Hematopoietic multipotent progenitor cell treated with erythropoietin and hydrocortisone succinate and interleukin-3 and kit ligand, for 15 days (in vitro differentiated cells): ENCODE results near the gene MPPED2.

Experiments
- DNase-seq: peaks from one replicate; pipeline ENCODE4 v3.0.0-alpha.2; 2015; ENCODE audit warnings: low spot score

Gene MPPED2

GRCh38 chr11:30452842-30453241 lies 133.3 kb downstream of the MPPED2 start:
- DNase-seq, result no peak

GRCh38 chr11:30452114-30452513 lies 134.0 kb downstream of the MPPED2 start:
- no peak for DNase-seq

GRCh38 chr11:30451626-30452025 lies 134.5 kb downstream of the MPPED2 start:
- no peak for DNase-seq

GRCh38 chr11:30451167-30451566 lies 135.0 kb downstream of the MPPED2 start:
- DNase-seq, result no peak

GRCh38 chr11:30447058-30447640 lies 139.0 kb downstream of the MPPED2 start:
- no peak for DNase-seq

GRCh38 chr11:30446520-30446919 lies 139.6 kb downstream of the MPPED2 start:
- DNase-seq, result no peak

- DNase-seq, result no peak
These were observed 141.1 kb downstream of the MPPED2 start for GRCh38 chr11:30445056-30445455.

GRCh38 chr11:30440510-30440909 lies 145.6 kb downstream of the MPPED2 start:
- DNase-seq, result no peak

- DNase-seq, result no peak
These were observed 149.4 kb downstream of the MPPED2 start for GRCh38 chr11:30436801-30437200.

GRCh38 chr11:30435488-30435887 lies 150.7 kb downstream of the MPPED2 start:
- DNase-seq, result no peak

- DNase-seq, result no peak
These were observed 151.3 kb downstream of the MPPED2 start for GRCh38 chr11:30434901-30435300.

GRCh38 chr11:30433831-30434230 lies 152.3 kb downstream of the MPPED2 start:
- no peak for DNase-seq

GRCh38 chr11:30432716-30433115 lies 153.4 kb downstream of the MPPED2 start:
- no peak for DNase-seq

- no peak for DNase-seq
These were observed 154.0 kb downstream of the MPPED2 start for GRCh38 chr11:30432178-30432577.

- DNase-seq, result no peak
These were observed 154.9 kb downstream of the MPPED2 start for GRCh38 chr11:30431127-30431814.

GRCh38 chr11:30429550-30429949 lies 156.6 kb downstream of the MPPED2 start:
- no peak for DNase-seq

GRCh38 chr11:30426781-30427180 lies 159.4 kb downstream of the MPPED2 start:
- no peak for DNase-seq

GRCh38 chr11:30424844-30425243 lies 161.3 kb downstream of the MPPED2 start:
- no peak for DNase-seq

GRCh38 chr11:30424321-30424720 lies 161.8 kb downstream of the MPPED2 start:
- DNase-seq, result no peak

GRCh38 chr11:30423886-30424285 lies 162.3 kb downstream of the MPPED2 start:
- no peak for DNase-seq

- DNase-seq, result no peak
These were observed 162.9 kb downstream of the MPPED2 start for GRCh38 chr11:30423279-30423648.

- no peak for DNase-seq
These were observed 163.5 kb downstream of the MPPED2 start for GRCh38 chr11:30422447-30423278.

GRCh38 chr11:30420233-30420787 lies 165.8 kb downstream of the MPPED2 start:
- no peak for DNase-seq
